Fibroblast of lung (primary cell): Measurements from ENCODE around the gene NOP14. TPM values are rescaled to one million over a fixed set of nuclear protein-coding genes. Genes with fewer than 3 reads are reported as not detected.

Source experiments
- DNase-seq, 2 donors: peaks; one replicate each; pipeline versions ENCODE4 v3.0.0 to v3.0.0-alpha.2; 2010; ENCODE audit warnings: low read depth in 2 of 2
- H2AFZ ChIP-seq: 2 replicates; pipeline ENCODE4 v1.5.1; 2012; ENCODE audit warnings: low read length, control low read depth, inconsistent platforms
- H3K27ac ChIP-seq: 2 replicates; pipeline ENCODE4 v1.5.1; 2011; ENCODE audit warnings: low read length, control low read depth; ENCODE audit not compliant: insufficient read depth
- H3K27me3 ChIP-seq: 2 replicates; pipeline ENCODE4 v1.5.1; 2011; ENCODE audit warnings: mild to moderate bottlenecking, low read length; ENCODE audit not compliant: control insufficient read depth, insufficient read depth
- H3K36me3 ChIP-seq: 2 replicates; pipeline ENCODE4 v1.5.1; 2011; ENCODE audit warnings: low read length; ENCODE audit not compliant: control insufficient read depth, insufficient read depth
- H3K4me1 ChIP-seq: 2 replicates; pipeline ENCODE4 v1.5.1; 2011; ENCODE audit warnings: low read length; ENCODE audit not compliant: control insufficient read depth, insufficient read depth; ENCODE audit errors: extremely low read depth
- H3K4me2 ChIP-seq: 2 replicates; pipeline ENCODE4 v1.5.1; 2011; ENCODE audit warnings: low read length, control low read depth; ENCODE audit not compliant: insufficient read depth; ENCODE audit errors: extremely low read depth
- H3K4me3 ChIP-seq, 4 experiments: fragments of 200-600 bp in 1 of 4; sonication (generic) in 1 of 4; replicated peaks in 1 of 4; 2 replicates each; pipeline ENCODE4 v1.5.1; 2011 to 2016; ENCODE audit warnings: low read length in 4 of 4, low read depth in 3 of 4, mild to moderate bottlenecking in 3 of 4, control low read depth in 2 of 4, inconsistent platforms in 1 of 4, mixed read lengths in 1 of 4; ENCODE audit not compliant: insufficient read depth in 1 of 4; ENCODE audit errors: control extremely low read depth in 1 of 4
- H3K79me2 ChIP-seq: 2 replicates; pipeline ENCODE4 v1.5.1; 2012; ENCODE audit warnings: mild to moderate bottlenecking, low read length, inconsistent platforms; ENCODE audit not compliant: control insufficient read depth, insufficient read depth
- H3K9ac ChIP-seq: 2 replicates; pipeline ENCODE4 v1.5.1; 2011; ENCODE audit warnings: mild to moderate bottlenecking, low read length, control low read depth; ENCODE audit not compliant: insufficient read depth
- H3K9me3 ChIP-seq: 2 replicates; pipeline ENCODE4 v1.5.1; 2012; ENCODE audit warnings: low read depth, low read length; ENCODE audit not compliant: control insufficient read depth, insufficient read depth
- H4K20me1 ChIP-seq: 2 replicates; pipeline ENCODE4 v1.5.1; 2011; ENCODE audit warnings: low read length; ENCODE audit not compliant: control insufficient read depth, insufficient read depth; ENCODE audit errors: extremely low read depth
- CTCF ChIP-seq, 2 donors: IDR thresholded peaks in 1 of 2; conservative IDR thresholded peaks in 1 of 2; 1 replicate in 1 of 2; 2 replicates in 1 of 2; pipeline ENCODE4 v1.5.1; 2011 to 2012; ENCODE audit warnings: low read length in 2 of 2, control low read depth in 1 of 2, inconsistent platforms in 1 of 2, low read depth in 1 of 2, mild to moderate bottlenecking in 1 of 2
- EZH2 ChIP-seq: IDR thresholded peaks from 2 replicates; pipeline ENCODE4 v1.5.1; 2012; ENCODE audit warnings: low read length, control low read depth, mild to moderate bottlenecking; ENCODE audit errors: missing control alignments
- polyA plus RNA-seq, 2 donors: library from polyadenylated mRNA; depleted of rRNA in 1 of 2; stranded (reverse) in 1 of 2; unstranded in 1 of 2; fragments of >200 nt; gene quantifications; 2 replicates each; pipeline ENCODE4 v1.2.1, GENCODE V29; 2011 to 2012; ENCODE audit warnings: missing spikeins in 1 of 2
- total RNA-seq: library from RNA; depleted of rRNA; stranded (reverse); fragments of >200 nt; gene quantifications from 2 replicates; pipeline ENCODE4 v1.2.1, GENCODE V29; 2014

NOP14 gene
- total and polyA plus RNA-seq, 2 donors (not counting 1 experiment from before 2014, with no cell fraction given) = 13.1 to 16.7 TPM

- Histone ChIP-seq H3K4me2 (no peak overlapping the region), H2AFZ (no peak overlapping the region), H3K27ac (no peak overlapping the region), H3K4me3 (no peak overlapping the region), H3K79me2 (no peaks in the 10 kb centered on the region), H3K9me3 (no peaks in the 10 kb centered on the region), H3K27me3 (no peaks in the 10 kb centered on the region), H4K20me1 (no peaks in the 10 kb centered on the region), H3K36me3 (peaks cover 13% of the 10 kb centered on the region), H3K4me1 (no peaks in the 10 kb centered on the region), H3K9ac (no peak overlapping the region)
- no peak for TF ChIP-seq EZH2
- no peak for TF ChIP-seq CTCF (conservative IDR thresholded peaks at IDR 0.05 in 1 of 2, IDR thresholded peaks at IDR 0.05 in 1 of 2; ENCODE audit: low read depth in 1 of 2, low read length in 2 of 2)
- DNase-seq = no peak
Measured at GRCh38 chr4:2914256-2915126, 48.7 kb downstream of the NOP14 start.

GRCh38 chr4:2913168-2913567, 50.0 kb downstream of the NOP14 start:
- no peak overlapping the region for H3K4me3 ChIP-seq
- no peak for TF ChIP-seq CTCF (conservative IDR thresholded peaks at IDR 0.05 in 1 of 2, IDR thresholded peaks at IDR 0.05 in 1 of 2; ENCODE audit: low read depth in 1 of 2, low read length in 2 of 2)
- TF ChIP-seq EZH2 = no peak
- no peak overlapping the region for H3K4me2 ChIP-seq
- H3K4me1 ChIP-seq = no peaks in the 10 kb centered on the region
- no peak overlapping the region for H2AFZ ChIP-seq
- no peaks in the 10 kb centered on the region for H4K20me1 ChIP-seq
- no peak overlapping the region for H3K9ac ChIP-seq
- peaks cover 16% of the 10 kb centered on the region for H3K36me3 ChIP-seq
- H3K79me2 ChIP-seq = no peaks in the 10 kb centered on the region
- no peaks in the 10 kb centered on the region for H3K9me3 ChIP-seq
- no peak for DNase-seq
- no peak overlapping the region for H3K27ac ChIP-seq
- no peaks in the 10 kb centered on the region for H3K27me3 ChIP-seq

GRCh38 chr4:2911868-2912267, 51.3 kb downstream of the NOP14 start:
- no peaks in the 10 kb centered on the region for H3K4me1 ChIP-seq
- no peak overlapping the region for H3K4me2 ChIP-seq
- no peak overlapping the region for H3K27ac ChIP-seq
- no peak overlapping the region for H3K9ac ChIP-seq
- DNase-seq = no peak
- H3K4me3 ChIP-seq = no peak overlapping the region
- H3K27me3 ChIP-seq = no peaks in the 10 kb centered on the region
- no peaks in the 10 kb centered on the region for H3K79me2 ChIP-seq
- TF ChIP-seq CTCF (conservative IDR thresholded peaks at IDR 0.05 in 1 of 2, IDR thresholded peaks at IDR 0.05 in 1 of 2; ENCODE audit: low read depth in 1 of 2, low read length in 2 of 2) = no peak
- no peak for TF ChIP-seq EZH2
- H3K9me3 ChIP-seq = no peaks in the 10 kb centered on the region
- no peak overlapping the region for H2AFZ ChIP-seq
- H3K36me3 ChIP-seq = peaks cover 16% of the 10 kb centered on the region
- H4K20me1 ChIP-seq = no peaks in the 10 kb centered on the region
